Effector memory CD8-positive, alpha-beta T cell (primary cell): ENCODE measurements around the gene PALD1.

Experiments used
- ATAC-seq: fragments of 150-1000 bp; cut with Tn5 transposase; replicated peaks from 2 replicates; pipeline ENCODE4 v1.10.0; 2021; ENCODE audit warnings: mild to moderate bottlenecking, moderate library complexity
- DNase-seq, 3 experiments: peaks; one replicate each; pipeline ENCODE4 v3.0.0; 2021
- H3K27ac Mint-ChIP-seq, 2 donors: one replicate each; pipeline ENCODE4 v1.8.0; 2022; ENCODE audit warnings: mild to moderate bottlenecking in 2 of 2, mixed read lengths in 2 of 2, moderate library complexity in 2 of 2
- H3K27me3 Mint-ChIP-seq, 2 donors: one replicate each; pipeline ENCODE4 v1.8.0; 2022; ENCODE audit warnings: mixed read lengths in 2 of 2
- H3K36me3 Mint-ChIP-seq: one replicate; pipeline ENCODE4 v1.8.0; 2022; ENCODE audit warnings: mild to moderate bottlenecking, moderate library complexity, mixed read lengths; ENCODE audit not compliant: insufficient read depth
- H3K4me1 Mint-ChIP-seq, 2 donors: one replicate each; pipeline ENCODE4 v1.8.0; 2022; ENCODE audit warnings: low read depth in 2 of 2, mixed read lengths in 2 of 2
- H3K4me3 Mint-ChIP-seq, 2 donors: one replicate each; pipeline ENCODE4 v1.8.0; 2022; ENCODE audit warnings: mild to moderate bottlenecking in 2 of 2, mixed read lengths in 2 of 2, moderate library complexity in 2 of 2
- H3K9me3 Mint-ChIP-seq, 2 donors: one replicate each; pipeline ENCODE4 v1.8.0; 2022; ENCODE audit warnings: mixed read lengths in 2 of 2

PALD1 gene

DNA sequence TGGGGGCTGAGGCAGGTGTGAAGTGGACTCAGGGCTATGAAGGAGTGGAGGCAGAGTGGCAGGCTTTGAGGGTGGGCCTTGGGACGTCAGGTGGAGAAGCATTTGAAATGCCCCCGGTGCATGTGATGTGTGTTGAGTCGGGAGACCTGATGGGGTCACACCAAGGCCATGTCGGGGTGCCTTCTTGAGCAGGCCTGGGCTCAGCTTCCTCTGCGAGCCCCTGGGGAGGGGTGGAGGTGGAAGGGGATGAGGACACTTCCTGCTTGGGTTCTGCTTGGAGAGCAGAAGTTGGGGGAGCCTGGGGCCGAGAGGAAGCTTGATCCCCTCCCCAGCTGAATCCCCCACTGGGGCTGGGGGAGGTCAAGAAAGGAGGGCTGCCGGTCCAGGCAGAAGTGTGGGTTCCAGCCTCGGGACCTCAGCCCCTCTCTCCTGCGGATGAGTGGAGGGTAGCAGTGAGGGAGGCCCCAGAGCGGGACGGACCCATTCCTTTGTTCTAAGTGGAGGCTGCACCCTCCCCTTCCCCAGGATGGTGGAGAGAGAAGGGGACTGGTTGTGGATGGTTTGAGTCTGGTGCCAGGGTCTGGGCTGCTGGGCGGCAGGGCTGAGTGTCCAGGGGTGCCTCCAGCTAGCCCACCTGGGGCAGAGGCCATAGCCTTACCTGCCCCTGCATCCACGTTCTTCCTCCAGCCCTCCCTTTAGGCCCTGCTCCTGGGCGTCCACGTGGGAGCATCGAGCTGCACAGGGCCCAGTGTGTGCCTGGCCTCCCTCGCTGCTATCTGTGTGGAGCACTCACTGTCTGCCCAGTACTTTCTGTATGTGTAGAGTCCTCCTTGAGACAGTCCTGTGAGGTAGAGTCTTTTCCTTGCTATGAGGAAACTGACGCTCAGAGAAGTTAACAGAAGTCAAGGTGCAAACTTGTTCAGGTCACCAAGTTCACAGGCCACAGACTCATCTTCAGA, 87.3 kb downstream of the PALD1 start:
- Mint-ChIP-seq H3K27ac (peak overlapping the region; percentile 67 to 80), H3K4me1 (peaks cover 34 to 39% of the 10 kb centered on the region in 2 donors), H3K36me3 (peaks cover 3% of the 10 kb centered on the region), H3K27me3 (no peaks in the 10 kb centered on the region), H3K9me3 (no peaks in the 10 kb centered on the region), H3K4me3 (no peak overlapping the region)
- no peak for ATAC-seq
- no peak for DNase-seq

DNA sequence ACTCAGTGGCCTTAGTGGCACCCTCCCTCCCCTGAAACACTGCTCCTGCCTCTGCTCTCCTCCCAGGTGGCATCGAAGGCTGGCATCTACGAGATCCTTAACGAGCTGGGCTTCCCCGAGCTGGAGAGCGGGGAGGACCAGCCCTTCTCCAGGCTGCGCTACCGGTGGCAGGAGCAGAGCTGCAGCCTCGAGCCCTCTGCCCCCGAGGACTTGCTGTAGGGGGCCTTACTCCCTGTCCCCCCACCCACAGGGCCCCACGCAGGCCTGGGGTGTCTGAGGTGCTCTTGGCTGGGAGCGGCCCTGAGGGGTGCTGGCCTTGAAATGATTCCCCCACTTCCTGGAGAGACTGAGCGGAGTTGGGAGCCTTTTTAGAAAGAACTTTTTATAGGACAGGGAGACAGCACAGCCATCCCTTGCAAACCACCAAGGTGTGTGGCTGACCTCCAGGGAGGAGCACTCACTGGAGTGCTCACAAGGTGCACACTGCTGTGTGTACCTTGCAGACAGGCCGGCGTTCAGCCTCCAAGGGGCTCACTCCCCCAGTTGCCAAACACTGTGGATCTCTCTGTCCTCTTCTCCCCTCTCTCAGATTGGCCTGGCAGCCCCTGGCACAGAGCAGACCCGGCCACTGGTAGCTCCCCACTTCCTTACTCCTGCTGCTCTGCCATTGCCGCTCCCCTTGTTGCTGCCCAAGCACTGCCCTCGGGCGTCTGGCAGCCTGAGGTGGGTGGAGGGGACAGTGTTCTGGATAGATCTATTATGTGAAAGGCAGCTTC, 88.1 kb downstream of the PALD1 start:
- peaks cover 5% of the 10 kb centered on the region for H3K36me3 Mint-ChIP-seq
- ATAC-seq (no peak), DNase-seq (no peak)
- peaks cover 26 to 40% of the 10 kb centered on the region in 2 donors for H3K4me1 Mint-ChIP-seq
- no peak overlapping the region for H3K4me3 Mint-ChIP-seq
- H3K9me3 Mint-ChIP-seq: no peaks in the 10 kb centered on the region
- H3K27ac Mint-ChIP-seq: peak overlapping the region; percentile 67 to 88
- no peaks in the 10 kb centered on the region for H3K27me3 Mint-ChIP-seq

DNA sequence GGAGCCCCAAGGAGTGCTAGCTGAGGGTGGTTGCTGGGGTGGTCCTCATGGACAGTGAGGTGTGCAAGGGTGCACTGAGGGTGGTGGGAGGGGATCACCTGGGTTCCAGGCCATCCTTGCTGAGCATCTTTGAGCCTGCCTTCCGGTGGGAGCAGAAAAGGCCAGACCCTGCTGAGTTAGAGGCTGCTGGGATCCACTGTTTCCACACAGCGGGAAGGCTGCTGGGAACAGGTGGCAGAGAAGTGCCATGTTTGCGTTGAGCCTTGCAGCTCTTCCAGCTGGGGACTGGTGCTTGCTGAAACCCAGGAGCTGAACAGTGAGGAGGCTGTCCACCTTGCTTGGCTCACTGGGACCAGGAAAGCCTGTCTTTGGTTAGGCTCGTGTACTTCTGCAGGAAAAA, 89.0 kb downstream of the PALD1 start:
- Mint-ChIP-seq H3K9me3 (no peaks in the 10 kb centered on the region), H3K36me3 (peaks cover 7% of the 10 kb centered on the region), H3K27ac (no peak overlapping the region), H3K4me3 (no peak overlapping the region), H3K27me3 (no peaks in the 10 kb centered on the region), H3K4me1 (peaks cover 28 to 40% of the 10 kb centered on the region in 2 donors)
- DNase-seq (no peak), ATAC-seq (no peak)

DNA sequence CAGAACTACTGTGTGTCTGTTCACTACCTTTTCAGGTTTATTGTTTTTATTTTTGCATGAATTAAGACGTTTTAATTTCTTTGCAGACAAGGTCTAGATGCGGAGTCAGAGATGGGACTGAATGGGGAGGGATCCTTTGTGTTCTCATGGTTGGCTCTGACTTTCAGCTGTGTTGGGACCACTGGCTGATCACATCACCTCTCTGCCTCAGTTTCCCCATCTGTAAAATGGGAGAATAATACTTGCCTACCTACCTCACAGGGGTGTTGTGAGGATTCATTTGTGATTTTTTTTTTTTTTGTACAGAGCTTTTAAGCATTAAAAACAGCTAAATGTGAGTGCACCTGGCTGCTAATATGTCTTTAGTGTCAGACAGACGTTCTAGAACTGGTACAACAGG, 89.5 kb downstream of the PALD1 start:
- no peaks in the 10 kb centered on the region for H3K9me3 Mint-ChIP-seq
- DNase-seq: no peak
- H3K4me1 Mint-ChIP-seq: peaks cover 29 to 41% of the 10 kb centered on the region in 2 donors
- no peak overlapping the region for H3K27ac Mint-ChIP-seq
- no peaks in the 10 kb centered on the region for H3K27me3 Mint-ChIP-seq
- no peak for ATAC-seq
- H3K36me3 Mint-ChIP-seq: peaks cover 7% of the 10 kb centered on the region
- H3K4me3 Mint-ChIP-seq: no peak overlapping the region

DNA sequence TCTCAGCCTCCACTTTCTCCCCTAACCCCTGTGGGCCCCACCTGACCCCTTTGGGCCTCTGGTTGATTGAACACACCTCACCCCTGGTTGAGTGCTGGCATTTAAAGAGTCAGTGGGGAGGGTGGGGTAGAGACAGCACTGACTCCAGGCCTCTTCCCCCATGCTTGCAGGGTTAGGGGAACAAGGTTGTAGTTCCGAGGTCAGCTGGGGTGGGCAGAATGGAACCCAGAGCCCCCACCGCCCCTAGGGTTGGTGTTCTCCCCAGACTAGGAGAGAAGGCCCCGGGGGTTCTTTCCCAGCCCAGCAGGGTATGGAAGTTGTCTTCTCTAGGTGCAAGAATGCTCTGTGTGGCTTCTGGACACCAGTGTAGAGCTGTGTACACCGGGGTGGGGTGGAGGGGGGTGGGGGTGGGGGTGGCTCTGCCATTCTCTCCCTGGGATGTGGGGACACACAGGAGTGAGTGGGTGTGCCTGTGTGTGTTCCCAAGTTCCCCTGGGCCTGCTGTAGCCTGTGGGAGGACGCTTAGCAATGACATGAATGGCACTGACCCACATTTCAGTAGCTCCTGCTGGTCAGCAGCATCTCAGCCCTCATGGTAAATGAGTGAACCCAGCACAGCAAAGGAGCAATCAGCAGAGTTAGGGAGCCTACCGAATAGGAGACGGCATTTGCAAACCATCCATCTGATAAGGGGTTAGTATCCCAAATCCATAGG, 90.4 kb downstream of the PALD1 start:
- Mint-ChIP-seq H3K4me1 (peaks cover 26 to 39% of the 10 kb centered on the region in 2 donors), H3K9me3 (no peaks in the 10 kb centered on the region), H3K27me3 (no peaks in the 10 kb centered on the region), H3K36me3 (peaks cover 7% of the 10 kb centered on the region), H3K4me3 (peak overlapping the region in 1 of 2 donors; percentile 25), H3K27ac (no peak overlapping the region)
- no peak for DNase-seq
- ATAC-seq: no peak

DNA sequence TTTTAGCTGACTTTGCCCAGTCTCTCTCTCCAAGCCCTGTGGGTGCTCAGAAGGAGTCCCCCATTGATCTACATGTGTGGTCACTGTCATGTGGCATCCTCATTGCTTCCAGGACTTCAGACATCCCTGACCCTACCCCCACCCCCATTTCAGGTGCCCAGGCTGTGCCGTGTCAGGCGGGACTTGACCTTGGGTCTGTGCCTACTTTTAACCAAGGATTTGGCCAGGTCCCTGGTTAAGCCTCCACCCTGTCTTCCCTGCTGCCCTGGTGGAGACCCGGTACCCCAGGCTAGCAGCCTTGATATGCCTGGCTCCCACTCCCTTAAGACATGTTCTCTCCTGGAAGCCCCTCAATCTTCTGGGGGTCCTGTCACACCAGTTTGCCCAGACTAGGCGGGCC, 92.7 kb downstream of the PALD1 start:
- Mint-ChIP-seq H3K9me3 (no peaks in the 10 kb centered on the region), H3K4me1 (peaks cover 30 to 42% of the 10 kb centered on the region in 2 donors), H3K36me3 (peaks cover 10% of the 10 kb centered on the region), H3K4me3 (no peak overlapping the region), H3K27me3 (no peaks in the 10 kb centered on the region), H3K27ac (no peak overlapping the region)
- DNase-seq: no peak
- no peak for ATAC-seq

DNA sequence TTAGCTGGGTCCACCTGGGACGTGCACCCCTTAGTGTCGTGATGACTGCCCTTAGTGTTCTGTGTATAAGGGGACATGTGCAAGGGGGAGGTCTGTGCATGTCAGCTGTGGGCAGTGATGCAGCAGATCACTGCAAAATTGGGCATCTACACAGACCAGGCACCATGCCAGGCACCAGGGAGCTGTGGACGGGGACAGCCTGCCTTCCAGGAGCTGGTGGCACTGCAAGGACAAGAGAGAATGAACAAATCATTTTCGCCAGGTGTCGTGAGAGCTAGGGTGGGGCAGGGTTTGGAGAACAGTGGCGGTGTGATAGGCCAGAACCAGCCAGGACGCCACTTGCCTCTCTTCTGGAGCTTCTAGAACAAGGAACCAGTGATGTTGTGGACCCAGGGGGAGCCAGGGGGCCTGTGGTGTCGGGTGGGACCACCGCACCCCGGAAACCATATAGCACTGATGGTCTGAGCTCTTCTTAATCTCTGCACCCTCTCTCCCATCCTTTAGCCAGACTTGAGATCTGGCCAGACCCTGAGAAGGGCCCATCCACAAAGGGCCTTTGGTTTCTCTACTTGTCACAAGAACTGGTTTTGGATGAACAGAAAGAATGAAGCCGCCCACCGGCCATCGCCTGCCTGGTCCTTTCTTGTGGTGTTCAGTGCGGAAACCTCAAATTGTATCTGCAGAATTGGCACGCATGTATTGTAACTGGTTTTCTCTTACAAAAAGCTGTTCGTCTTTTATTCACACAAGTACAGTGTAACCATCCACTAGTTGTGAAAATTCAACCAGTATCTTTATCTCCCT, 93.3 kb downstream of the PALD1 start:
- peaks cover 16% of the 10 kb centered on the region for H3K36me3 Mint-ChIP-seq
- DNase-seq: no peak
- no peak overlapping the region for H3K4me3 Mint-ChIP-seq
- peak overlapping the region in 1 of 2 donors; percentile 25 for H3K27ac Mint-ChIP-seq
- H3K9me3 Mint-ChIP-seq: no peaks in the 10 kb centered on the region
- no peaks in the 10 kb centered on the region for H3K27me3 Mint-ChIP-seq
- H3K4me1 Mint-ChIP-seq: peaks cover 36 to 46% of the 10 kb centered on the region in 2 donors
- ATAC-seq: no peak

DNA sequence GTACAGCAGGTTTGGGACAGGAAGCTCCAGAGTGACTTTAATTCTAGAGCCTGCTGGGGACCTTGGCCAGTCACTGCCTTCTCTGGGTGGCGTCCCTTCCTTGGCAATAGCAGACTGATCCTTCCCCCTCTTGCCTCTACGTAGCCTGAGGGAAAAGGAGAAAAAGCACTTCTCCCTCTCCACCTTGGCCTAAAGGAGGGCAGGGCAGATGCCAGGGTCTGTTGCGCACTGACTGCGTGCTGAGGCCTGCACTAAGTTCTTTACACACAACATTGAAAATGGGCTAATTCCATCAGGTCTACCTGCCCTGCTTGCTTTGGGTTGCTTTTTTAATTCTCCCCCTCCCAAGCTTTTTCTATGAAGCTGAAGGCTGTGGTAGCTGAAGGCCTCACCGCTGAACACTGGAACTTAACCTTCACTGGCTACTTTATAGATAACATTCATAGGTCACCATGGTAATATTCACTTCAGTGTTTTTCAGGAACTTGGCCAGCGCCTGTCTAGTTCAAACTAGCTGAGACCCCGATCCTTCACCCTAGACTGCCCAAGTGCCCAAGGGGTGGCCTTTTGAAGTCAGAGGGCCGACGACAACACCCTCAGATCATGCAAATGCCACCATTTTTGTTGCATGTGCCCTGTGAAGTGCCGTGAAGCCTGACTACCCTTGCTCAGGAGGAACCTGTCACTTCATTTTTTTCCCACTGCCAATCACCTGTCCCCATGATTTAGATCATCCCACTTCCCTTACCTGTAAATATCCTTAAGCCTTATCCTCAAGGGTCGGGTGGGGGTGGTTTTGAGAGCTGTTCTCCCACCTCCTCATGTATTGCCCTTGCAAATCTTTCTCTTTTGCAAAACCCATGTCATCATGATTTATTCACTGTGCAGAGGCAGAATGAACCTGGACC, 95.3 kb downstream of the PALD1 start:
- H3K27ac Mint-ChIP-seq: no peak overlapping the region
- H3K9me3 Mint-ChIP-seq: no peaks in the 10 kb centered on the region
- DNase-seq: no peak
- H3K36me3 Mint-ChIP-seq: peaks cover 20% of the 10 kb centered on the region
- peaks cover 56 to 59% of the 10 kb centered on the region in 2 donors for H3K4me1 Mint-ChIP-seq
- no peak for ATAC-seq
- no peaks in the 10 kb centered on the region for H3K27me3 Mint-ChIP-seq
- H3K4me3 Mint-ChIP-seq: no peak overlapping the region

DNA sequence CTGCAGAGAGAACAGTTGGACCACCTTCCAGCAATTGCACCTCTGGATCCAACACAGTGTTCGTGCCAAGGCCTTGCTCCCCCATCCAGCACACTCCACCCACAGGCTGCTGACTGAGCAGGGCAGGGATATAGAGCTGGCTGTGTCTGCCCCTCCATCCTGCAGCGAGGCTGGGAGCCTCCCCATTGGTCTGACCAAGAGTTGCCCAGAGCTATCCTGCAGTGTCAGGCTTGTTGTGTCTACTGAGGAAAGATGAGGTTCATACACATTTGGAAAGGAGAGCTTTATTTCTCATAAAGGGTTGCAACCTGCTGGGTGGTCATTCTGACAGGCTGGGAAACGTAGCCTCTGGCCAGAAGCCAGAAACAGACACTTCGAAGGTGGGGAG, 96.9 kb downstream of the PALD1 start:
- H3K4me3 Mint-ChIP-seq: peak overlapping the region; percentile 70 to 84
- ATAC-seq (no peak), DNase-seq (no peak)
- peaks cover 0 to 6% of the 10 kb centered on the region in 2 donors for H3K9me3 Mint-ChIP-seq
- peaks cover 62% of the 10 kb centered on the region in 2 donors for H3K4me1 Mint-ChIP-seq
- peaks cover 27% of the 10 kb centered on the region for H3K36me3 Mint-ChIP-seq
- H3K27me3 Mint-ChIP-seq: no peaks in the 10 kb centered on the region
- peak overlapping the region; percentile 81 to 90 for H3K27ac Mint-ChIP-seq

DNA sequence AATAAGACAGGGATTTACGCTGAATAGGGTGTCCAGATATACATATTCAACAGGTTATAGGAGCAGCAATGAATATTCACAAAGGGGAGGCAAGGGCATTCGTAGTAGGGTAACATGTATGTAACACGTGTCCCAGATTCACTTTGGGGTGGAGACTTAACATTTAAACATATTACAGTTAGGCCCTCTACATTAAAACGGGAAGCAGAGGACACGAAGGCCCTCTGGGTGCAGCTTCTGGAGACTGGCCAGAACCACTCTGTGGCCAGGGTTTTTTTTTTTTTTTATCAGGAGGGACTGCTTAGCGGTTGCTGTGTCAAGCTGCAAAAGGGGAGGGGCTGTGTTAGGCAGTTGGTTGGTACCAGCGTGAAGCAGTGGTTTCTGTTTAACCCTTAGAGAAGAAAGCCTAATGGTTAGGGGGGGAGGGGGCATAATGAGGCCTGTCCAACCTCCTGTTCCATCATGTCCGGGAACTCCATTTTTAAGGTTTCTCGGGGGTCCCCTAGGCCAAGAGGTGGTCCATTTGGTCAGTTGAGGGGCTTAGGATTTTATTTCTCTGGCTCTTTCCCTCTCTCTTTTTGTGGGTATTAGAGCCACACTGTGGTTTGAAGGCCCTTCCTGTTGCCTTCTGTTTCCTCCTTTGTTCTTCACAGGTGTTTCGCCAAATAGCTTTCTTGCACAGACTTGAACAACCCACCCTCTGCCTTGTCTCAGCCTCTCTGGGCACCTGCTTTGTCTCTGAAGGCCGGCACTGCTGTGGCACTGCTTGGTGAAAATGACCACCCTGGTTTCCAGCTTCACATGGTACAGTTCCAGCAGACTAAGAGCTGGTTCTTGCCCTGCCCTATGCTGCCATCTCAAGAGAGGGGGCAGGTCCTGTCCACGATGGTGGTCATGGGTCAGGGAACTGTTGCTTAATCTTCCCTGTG, 97.6 kb downstream of the PALD1 start:
- ATAC-seq (peak; percentile 54), DNase-seq (peak; percentile 48 to 50 (median 49))
- Mint-ChIP-seq H3K36me3 (peaks cover 27% of the 10 kb centered on the region), H3K27ac (peak overlapping the region; percentile 81 to 90), H3K27me3 (no peaks in the 10 kb centered on the region), H3K9me3 (peaks cover 0 to 6% of the 10 kb centered on the region in 2 donors), H3K4me1 (peaks cover 62 to 63% of the 10 kb centered on the region in 2 donors), H3K4me3 (peak overlapping the region; percentile 70 to 84)

DNA sequence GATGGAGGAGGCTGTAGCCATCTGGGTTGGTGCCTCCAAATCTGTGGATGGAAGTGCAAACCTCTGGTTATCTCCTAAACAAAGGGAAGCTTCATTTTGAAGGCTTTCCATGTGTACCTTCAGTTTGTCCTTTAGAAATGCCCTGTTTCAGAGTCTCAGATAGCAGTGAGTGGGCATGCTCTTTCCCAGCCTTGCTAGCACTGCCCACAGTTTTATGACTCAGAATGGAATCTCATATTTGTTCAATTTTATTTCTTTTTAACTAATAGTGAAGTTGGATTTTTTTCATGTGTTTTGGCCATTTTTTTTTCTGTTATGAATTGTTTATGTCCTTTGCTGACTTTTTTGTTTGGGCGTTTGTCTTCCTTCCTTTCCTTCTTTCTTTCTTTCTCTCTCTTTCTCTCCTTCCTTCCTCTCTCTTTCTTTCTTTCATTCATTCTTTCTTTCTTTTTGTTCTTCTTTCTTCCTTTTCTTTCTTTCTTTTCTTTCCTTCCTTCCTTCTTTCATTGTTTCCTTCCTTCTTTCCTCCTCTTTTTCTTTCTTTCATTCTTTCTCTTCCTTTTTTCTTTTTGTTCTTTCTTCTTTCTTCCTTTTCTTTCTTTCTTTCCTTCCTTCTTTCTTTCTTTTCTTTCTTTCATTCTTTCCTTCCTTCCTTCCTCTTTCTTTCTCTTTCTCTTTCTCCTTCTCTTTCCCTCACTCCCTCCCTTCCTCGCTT, 98.4 kb downstream of the PALD1 start:
- peaks cover 24% of the 10 kb centered on the region for H3K36me3 Mint-ChIP-seq
- H3K4me3 Mint-ChIP-seq: peak overlapping the region; percentile 70 to 84
- peaks cover 0 to 6% of the 10 kb centered on the region in 2 donors for H3K9me3 Mint-ChIP-seq
- DNase-seq (no peak), ATAC-seq (no peak)
- peaks cover 57 to 63% of the 10 kb centered on the region in 2 donors for H3K4me1 Mint-ChIP-seq
- no peaks in the 10 kb centered on the region for H3K27me3 Mint-ChIP-seq
- peak overlapping the region; percentile 81 to 90 for H3K27ac Mint-ChIP-seq
